RPMI7951 (cell line): Measurements from ENCODE around the gene HOMEZ. TPM values are rescaled to one million over a fixed set of nuclear protein-coding genes. Genes with fewer than 3 reads are reported as not detected.

ENCODE experiments used
- DNase-seq: peaks from one replicate; pipeline ENCODE4 v3.0.0-alpha.2; 2012; ENCODE audit warnings: low read depth
- total RNA-seq: library from RNA; depleted of rRNA; stranded (reverse); fragments of >200 nt; shearing (Covaris generic); gene quantifications from 2 replicates; pipeline ENCODE4 v1.2.3, GENCODE V29; 2014

HOMEZ gene
- total RNA-seq, 1 experiment from 2014 or later, result 9.9 TPM

DNA sequence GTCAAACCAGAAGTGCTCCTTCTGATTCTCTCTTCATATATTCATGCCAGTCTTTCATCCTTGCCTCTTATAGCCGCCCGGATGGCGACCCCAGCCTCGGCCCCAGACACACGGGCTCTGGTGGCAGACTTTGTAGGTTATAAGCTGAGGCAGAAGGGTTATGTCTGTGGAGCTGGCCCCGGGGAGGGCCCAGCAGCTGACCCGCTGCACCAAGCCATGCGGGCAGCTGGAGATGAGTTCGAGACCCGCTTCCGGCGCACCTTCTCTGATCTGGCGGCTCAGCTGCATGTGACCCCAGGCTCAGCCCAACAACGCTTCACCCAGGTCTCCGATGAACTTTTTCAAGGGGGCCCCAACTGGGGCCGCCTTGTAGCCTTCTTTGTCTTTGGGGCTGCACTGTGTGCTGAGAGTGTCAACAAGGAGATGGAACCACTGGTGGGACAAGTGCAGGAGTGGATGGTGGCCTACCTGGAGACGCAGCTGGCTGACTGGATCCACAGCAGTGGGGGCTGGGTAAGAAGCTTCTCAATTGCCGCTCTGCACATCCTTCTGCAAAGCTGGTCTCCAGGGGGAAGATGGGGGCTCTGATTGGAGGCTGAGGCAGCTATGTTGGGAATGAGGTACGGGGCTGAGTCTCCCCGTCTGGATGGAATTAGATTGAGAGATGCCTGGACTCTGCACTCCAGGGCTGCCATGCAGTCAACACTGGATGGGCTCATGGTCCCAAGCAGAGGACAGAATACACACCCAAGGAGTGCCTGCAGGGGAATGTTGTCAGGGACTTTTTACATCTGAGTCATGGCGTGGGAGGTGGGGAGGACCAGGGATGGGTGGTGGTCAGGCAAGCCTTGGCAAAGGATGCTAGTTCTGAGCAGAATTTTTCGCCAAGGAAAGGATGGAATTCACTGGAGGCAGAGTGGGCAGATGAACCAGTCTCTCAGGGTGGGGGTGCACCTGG, 22.0 kb upstream of the HOMEZ start:
- DNase-seq, result peak; percentile 70

DNA sequence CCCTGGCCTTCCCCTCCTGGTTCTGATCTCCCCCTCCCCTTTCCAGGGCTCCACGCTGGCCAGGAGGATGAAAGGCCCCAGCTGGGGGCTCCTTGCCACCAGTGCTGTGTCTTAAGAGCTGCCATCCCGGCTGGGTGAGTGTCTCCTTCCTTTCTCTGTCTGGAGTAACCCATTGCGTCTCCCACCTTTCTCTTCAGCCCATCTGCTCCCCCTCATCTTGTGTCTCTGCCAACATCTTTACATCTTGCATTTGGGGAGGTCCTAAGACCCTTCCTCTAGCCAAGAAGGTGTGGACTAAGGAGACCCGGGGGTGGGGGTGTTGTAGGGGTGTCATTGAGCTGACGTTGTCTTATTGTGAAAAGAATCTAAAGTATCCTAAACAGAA, 21.2 kb upstream of the HOMEZ start:
- DNase-seq, result no peak

DNA sequence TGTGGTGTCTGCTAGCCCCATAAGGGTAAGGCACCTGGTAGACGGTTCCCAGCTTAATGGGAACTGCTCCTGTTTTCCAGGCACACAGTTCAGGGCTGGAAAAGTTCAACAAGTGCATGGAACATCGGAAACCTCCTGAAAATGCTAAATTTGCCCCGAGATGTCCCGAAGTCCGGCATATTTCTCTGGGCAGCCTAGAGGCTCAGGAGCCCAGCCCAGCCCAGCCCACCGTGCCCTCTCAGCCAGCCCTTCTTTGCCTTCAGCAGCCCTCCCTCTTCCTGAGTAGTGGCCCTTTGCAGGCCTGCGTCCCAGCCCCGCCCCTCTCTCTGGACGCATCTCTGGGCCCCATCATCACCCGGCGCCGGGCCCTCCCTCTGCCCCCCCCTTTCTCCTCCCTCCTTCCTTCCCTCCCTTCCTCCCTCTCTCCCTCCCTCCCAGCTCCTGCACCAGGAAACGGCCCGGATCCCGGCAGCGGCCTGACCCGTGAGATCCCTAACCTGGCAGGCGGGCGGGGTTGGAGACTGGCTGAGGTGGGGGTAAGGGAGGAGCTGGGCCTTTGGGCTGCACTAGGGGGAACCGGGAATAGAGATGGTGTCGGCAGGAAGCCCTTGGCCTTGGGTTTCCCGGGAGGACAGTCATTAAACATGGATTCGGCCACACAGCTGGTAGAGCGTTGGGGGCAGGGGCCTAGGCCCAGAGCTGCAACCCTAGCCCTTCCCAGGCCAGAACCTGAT, 20.6 kb upstream of the HOMEZ start, which contains the start of gene BCL2L2:
TSS of gene BCL2L2 (plus strand) at position 422 of the 734 bp plus-strand sequence. CDS start 935 bp downstream, outside the sequence.
- DNase-seq, result peak; percentile 88

DNA sequence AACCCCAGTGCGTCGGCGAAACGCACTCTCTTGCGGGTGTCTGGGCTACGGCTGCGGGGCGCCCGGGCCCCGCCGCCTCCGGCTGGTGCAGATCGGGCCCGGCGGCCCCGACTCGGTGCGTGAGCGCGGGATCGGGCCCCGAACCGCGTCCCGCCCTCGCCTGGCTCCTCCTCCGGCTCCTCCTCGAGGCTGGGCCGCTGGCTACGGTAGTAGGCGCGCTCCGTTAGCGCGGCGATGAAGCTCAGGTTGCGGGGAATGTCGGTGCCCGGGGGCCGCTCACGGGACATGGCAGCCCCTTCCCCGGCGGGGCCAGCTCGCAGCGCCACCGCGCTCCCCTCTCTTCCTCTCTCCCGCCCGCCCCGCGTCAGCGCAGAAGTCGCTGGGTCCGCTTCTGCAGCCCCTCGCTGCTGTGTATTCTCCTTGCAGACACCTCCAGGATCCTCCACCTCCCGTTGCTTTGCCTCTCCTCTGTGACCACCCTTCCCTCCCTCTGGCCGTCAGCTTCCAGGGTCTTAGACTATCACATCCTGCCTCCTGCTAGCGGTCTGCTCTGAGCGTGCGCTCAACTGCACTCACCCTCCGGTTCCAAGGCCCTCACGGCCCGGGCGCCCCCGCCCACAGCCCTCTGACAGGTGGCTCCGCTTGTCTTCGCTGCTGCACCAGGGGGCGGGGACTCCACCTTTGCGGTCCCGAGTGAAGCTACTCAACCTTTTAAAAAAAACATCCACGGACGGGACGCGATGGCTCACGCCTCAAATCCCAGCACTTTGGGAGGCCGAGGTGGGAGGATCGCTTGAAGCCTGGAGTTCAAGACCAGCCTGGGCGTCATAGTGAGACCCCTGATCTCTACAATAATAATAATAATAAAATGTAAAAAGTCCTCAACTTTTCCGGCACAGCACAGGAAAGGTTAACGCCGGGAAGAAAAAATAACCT, 16.6 kb upstream of the HOMEZ start, which contains the start of gene PPP1R3E:
TSS of gene PPP1R3E (minus strand) at position 570 of the 936 bp plus-strand sequence. CDS start at position 287, 283 bp downstream.
- DNase-seq, result peak; percentile 54

DNA sequence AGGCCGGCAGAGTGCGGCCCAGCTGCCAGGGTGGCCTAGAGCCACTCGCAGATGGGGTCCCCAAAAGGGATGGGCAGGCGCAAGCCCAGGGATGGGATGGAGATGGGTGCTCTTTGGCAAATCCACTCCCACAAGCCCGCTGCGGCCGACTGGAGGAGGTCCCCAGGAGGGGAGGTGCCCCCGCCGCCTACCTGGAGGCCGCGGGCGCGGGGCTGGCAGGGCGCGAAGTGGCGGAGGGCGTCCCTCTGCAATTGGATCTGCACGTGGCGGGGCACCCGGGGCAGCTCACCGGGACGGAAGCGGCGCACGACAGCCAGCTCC, 16.0 kb upstream of the HOMEZ start:
- no peak for DNase-seq

DNA sequence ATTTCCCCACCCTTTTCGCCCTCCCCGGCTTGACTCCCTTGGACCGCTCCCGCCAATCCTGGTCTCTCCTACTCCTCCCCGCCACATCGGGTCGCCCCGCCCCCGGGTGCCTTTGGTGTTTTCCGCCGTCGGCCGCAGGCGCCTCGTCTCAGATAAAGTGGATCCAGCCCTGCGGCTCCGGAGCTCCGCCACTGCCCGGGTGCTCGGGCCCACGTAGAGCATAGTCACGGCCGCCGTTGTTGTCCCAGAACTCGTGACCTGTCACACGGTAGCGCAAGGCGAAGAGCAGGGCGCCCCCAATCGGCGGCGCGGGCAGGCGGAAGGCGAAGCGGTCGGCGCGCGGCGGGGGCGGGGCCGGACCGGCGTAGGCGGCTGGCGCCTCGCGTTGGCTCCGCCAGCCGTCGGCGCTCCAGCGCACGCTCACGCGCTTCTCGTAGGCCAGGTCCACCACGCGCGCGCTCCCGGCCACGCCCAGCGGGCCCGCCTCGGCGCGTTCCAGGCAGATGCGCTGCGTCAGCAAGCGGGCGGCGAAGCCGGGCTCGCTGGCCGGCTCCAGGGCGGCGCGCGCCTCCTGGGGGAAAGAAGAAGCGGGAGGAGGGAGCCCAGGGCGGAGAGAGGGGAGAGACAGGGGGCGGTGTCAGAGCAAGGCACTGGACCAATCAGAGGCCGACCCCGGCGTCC, 15.5 kb upstream of the HOMEZ start:
- DNase-seq, result peak; percentile 96

DNA sequence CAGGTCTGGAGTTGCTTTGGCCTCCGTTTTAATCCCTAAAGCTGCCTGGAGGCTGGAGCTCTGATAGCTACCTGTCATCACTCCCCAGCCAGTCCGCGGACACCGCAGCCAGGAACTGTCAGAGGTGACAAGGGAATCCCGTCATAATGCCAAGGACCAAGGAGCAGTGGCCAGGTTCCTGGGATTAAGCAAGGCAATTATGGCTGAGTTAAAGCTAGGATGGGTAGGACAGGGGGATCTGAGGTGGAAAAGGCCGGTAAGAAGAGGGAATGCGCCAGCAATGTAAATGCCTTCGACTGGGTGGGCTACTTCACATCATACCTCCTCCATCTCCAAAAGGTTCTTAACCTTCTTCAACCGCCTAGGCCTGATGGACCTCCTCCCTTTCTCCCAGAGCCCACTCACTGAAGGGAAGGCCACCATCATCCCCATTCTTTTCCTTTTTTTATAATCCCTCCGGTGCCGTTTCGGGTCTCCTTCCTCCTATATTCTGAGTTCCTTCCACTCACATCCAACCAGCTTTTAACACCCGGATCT, 14.8 kb upstream of the HOMEZ start:
- DNase-seq, result no peak

DNA sequence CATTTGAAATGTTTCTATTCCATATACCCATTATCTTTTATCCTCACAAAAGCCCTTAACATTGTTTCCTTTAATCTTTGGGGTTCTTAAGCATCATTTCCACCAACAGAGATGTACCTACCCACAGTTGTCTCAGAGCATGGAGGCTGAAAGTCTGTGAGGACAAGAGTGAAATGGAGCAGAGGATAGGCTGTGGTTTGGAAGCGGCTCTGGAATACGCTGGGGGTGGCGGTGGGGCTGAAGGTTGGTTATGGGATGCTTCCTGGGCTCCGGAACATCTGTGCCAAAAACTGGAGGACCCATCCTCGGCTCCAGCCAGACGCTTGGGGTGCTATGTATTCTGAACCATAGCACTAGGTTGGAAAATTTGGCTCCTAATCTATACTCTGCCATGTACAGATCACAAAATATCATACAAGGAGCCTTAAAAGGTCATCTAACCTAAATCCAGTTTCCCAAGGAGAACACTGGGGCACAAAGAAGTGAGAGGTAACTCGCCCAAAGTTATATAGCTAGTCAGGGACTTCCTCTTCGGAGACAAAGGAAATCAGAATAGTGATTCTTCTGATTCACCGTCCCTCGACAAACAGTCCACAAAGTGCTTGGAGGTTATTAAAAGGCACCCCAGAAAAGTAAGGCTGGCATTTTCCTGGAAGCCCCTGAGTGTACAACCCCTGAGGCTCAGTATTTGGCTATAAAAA, 14.2 kb upstream of the HOMEZ start:
- no peak for DNase-seq

DNA sequence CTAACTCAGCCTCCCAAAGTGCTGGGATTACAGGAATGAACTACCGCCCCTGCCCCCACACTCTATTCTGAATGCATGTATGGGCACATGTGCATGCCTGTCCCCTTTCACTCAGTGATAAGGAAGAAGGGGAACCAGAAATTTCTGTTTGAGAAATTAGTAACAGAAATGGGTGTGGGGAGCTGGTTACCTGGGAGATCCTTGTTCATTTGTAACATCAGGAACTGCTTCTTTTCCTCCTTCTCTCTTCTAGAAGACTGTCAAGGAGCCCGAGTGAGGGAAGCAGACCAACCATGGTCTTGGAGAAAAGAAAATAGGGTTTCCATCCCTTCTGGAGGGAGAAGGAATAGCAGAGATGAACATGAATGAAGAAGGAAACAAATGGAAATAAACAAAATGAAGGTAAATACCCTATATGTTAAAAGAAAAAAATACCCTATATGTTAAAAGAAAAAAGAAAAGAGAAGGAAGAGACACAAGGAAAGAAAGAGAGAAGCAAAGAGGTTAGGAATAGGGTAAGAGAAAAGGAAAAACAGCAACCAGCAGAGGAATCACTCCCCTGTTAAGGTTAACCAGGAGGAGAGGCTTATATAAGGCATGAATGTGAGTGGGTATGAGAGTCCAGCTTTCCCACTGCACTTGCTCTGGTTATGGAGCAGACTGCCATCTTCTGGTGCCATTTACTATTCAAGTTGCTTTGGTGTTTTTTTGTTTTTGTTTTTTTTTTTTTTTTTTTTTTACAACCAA, 13.5 kb upstream of the HOMEZ start:
- DNase-seq, result peak; percentile 60

DNA sequence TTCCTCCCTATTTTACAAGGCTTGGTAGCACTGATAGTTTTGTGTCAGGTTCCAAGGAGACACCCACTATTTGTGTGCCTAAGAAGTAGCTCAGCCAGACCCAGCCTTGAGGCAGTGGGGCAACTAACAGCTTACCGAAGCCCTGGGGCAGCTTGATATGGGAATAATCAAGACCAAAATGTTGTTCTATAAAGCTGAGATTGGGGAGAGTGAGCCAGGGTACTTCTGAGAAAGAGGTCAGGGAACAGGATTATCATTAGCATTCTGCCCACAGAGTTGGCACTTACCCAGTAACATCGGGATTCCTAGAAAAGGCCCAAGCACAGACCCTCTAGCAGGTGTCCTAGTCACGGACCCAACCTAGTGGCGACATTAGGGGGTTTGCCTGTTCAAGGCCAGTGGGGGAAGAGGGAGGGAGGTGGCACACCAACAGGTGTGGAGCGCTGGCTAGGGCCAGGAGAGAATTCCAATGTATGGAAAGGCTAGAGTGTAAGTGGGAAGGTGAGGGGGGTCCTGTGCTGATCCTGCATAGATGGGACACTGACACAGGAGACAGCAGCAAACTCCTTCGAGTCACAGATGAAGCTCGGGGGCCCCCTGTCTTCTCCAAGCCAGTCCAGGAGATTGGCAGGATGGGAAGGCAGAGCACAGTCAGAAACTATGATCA, 11.8 kb upstream of the HOMEZ start:
- DNase-seq, result no peak

DNA sequence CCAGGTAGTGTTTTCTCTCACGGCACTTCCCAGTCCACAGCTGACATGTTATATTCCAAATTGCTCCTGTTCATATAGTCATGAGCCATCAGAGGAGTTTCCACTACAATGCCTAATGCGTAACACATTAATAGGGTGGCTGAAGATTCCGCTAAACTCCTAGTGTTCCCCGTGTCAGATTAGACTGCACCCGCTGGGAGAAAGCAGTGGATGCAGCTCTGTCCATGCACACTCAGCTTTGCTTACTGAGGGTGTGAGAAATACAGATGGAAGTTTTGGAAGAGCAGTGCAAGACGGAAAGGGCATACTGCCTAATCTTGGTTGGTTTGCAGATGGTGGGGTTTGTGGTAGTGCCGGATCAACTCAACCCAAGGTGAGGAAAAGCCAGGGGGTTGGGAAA, 11.2 kb upstream of the HOMEZ start:
- no peak for DNase-seq

DNA sequence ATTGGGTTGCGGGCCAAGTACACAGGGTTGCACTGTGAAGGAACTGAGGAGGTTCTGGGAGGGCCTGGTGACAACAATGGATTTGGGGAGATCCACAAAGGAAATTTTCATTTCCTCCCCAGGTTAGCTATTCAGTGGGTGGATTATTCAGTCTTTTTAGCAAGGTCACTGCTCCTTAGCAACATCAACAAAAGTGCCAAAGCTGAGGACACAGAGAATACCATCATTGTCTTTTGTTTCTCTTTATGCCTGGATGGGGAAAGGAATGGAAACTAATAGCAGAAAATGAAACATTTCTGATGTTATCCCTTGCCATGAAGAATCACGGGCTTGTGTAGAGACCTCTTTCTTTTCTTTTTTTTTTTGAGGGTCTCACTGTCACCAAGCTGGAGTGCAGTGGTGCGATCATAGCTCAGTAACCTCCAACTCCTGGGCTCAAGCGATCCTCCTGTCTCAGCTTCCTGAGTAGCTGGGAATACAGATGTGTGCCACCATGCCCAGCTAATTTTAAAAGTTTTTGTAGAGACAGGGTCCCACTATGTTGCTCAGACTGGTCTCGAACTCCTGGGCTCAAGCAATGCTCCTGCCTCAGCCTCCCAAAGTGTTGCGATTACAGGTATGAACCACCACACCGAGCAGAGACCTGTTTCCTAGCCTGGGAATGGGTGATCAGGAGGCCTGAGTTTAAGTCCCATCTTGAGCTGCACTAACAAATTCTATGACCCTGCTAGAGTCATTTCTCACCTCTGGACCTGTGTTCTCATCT, 10.3 kb upstream of the HOMEZ start:
- no peak for DNase-seq

DNA sequence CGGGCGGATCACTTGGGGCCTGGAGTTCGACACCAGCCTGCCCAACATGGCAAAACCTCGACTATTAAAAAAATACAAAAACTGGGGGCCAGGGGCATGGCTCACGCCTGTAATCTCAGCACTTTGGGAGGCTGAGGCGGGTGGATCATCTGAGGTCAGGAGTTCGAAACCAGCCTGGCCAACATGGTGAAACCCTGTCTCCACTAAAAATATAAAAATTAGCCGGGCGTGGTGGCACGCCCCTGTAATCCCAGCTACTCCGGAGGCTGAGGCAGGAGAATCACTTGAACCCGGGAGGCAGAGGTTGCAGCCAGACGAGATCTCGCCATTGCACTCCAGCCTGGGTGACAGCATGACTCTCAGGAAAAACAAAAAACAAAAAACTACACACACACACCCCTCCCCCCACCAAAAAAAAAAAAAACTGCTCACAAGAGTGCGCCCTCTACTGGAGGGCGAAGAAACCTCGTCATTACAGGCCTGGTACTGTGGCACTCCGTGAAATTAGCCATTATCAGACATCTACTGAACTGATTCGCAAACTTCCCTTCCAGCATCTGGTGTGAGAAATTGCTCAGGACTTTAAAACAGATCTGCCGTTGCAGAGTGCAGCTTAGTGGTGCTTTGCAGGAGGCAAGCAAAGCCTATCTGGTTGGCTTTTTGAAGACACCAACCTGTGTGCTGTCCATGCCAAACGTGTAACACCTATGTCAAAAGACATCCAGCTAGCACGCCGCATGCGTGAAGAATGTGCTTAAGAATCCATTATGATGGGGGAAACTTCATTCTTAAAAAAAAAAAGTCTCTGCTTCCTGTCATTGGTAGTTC, 9.0 kb upstream of the HOMEZ start:
- DNase-seq, result peak; percentile 49

DNA sequence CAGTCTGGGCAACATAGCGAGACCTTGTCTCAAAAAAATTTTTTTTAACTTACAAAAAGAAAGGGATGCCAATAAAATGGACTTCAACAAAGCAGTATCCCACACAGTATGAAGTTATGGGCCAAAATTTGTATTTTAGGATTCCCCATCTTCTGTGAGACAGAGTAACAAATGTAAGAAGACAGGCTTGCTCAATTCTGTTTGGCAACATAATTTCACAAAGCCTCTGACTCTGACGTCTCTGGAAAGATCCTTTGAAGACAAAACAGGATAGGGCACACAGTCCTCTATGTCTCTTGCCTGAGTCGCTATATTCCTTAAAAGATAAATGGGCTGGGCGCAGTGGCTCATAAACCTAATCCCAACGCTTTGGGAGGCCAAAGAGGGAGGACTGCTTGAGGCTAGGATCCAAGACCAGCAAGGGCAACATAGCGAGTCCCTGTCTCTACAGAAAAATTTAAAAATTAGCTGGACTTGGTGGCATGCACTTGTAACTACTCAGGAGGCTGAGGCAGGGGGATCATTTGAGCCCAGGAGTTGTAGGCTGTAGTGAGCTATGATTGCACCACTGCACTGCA, 1.1 kb upstream of the HOMEZ start:
- DNase-seq, result no peak

DNA sequence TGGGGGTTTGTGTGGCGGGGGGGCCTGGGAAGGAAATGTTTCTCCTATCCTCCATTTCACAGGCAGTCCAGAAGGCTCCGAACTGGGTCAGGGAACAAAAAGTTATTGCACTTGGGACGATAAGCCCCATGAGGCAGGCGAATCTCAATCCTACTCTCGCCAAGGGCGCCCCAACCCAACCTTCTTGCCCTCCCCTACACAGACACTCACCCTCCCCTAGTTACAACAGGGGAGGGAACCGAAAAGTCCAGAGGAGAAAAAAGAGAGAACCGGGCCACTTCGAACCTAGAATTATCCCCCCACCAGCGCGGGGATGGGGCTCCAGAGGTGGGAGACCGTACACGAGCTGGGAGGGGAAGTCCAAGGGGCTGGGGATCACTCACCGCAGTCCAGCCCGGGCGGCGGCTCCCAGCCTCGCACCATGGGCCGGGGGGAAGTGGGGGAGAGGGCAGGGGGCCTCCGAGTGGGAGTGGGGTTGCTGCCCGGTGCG, 357 bp downstream of the HOMEZ start:
- DNase-seq, result peak; percentile 8

DNA sequence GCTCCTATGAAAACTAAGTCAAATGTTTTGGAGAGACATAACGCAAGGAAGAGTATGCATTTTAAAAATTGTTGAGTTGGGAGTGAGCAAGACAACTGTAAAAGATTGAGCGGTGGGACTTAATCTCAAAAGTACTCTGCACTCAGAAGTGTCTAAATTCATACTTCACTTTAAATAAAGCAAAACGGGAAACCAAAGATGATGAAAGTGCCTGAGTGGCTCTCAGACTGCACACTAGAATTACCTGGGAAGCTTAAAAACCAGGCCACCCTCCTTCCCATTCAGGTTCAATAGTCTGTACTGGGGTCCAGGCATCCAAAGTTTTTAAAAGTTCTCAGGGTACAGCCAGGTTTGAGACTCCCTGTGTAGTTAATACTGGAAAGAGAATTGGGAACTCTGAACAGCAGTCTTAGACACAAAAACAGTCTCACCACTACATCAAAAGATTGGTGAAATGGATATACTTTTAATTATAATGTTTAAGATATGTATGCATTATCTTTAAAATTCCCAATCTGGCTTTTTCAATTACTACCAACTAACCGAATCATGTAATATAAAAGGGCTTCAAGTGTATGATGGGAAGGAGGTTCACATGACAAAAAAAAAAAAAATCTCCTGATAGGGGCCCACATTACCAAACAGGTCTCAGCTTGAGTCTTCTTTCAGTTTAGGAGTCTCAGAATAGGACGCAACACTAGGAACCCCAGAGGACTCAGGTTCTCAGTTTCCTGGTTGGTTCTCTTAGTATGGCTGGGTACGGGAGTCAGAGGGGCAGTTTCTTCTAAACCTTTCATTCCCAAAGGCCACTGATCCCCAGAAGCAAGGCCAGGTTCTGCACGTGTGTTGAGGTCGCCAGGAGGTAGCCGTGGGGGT, 1.0 kb downstream of the HOMEZ start:
- DNase-seq, result peak; percentile 10
